Measurements from ENCODE around the gene ECE1. TPM values are rescaled to one million over a fixed set of nuclear protein-coding genes. Genes with fewer than 3 reads are reported as not detected.
A peak's percentile ranks its signal among the peaks of the same experiment; 100 is the strongest.

Gene ECE1
- total RNA-seq, 1 donor from 2014 or later: 15.2 TPM

- H3K9me3 Mint-ChIP-seq: no peaks in the 10 kb centered on the region
- H3K27ac Mint-ChIP-seq: no peak overlapping the region
- DNase-seq (ENCODE audit: low spot score): no peak
- Histone ChIP-seq H3K4me1 (no peaks in the 10 kb centered on the region), H3K9ac (no peak overlapping the region), H2AFZ (replicated peaks) (no peak overlapping the region), H3K79me2 (ENCODE audit: low read depth) (no peaks in the 10 kb centered on the region), H3K27me3 (no peaks in the 10 kb centered on the region), H3F3A (ENCODE audit: low read depth) (no peaks in the 10 kb centered on the region), H3K36me3 (no peaks in the 10 kb centered on the region), H3K4me2 (no peak overlapping the region), H3K27ac (no peak overlapping the region), H4K20me1 (ENCODE audit: low read depth) (peaks cover 7% of the 10 kb centered on the region), H3K9me3 (ENCODE audit: low read depth) (no peaks in the 10 kb centered on the region), H3K4me3 (no peak overlapping the region)
- no peaks in the 10 kb centered on the region for H3K27me3 Mint-ChIP-seq (ENCODE audit: insufficient read depth, low read depth)
- peaks cover 17% of the 10 kb centered on the region for H3K4me1 Mint-ChIP-seq
- no peak for TF ChIP-seq CTCF (IDR thresholded peaks at IDR 0.05)
- peaks cover 8% of the 10 kb centered on the region for H3K36me3 Mint-ChIP-seq
- no peak overlapping the region for H3K4me3 Mint-ChIP-seq
Measured at GRCh38 chr1:21256776-21257175, 33.5 kb downstream of the ECE1 start.

GRCh38 chr1:21255943-21256320 lies 34.3 kb downstream of the ECE1 start:
- Histone ChIP-seq H3F3A (ENCODE audit: low read depth) (no peaks in the 10 kb centered on the region), H3K36me3 (no peaks in the 10 kb centered on the region), H3K4me3 (no peak overlapping the region), H2AFZ (replicated peaks) (no peak overlapping the region), H3K79me2 (ENCODE audit: low read depth) (no peaks in the 10 kb centered on the region), H3K9me3 (ENCODE audit: low read depth) (no peaks in the 10 kb centered on the region), H4K20me1 (ENCODE audit: low read depth) (peaks cover 7% of the 10 kb centered on the region), H3K9ac (no peak overlapping the region), H3K27ac (no peak overlapping the region), H3K4me1 (no peaks in the 10 kb centered on the region), H3K27me3 (no peaks in the 10 kb centered on the region), H3K4me2 (no peak overlapping the region)
- no peak overlapping the region for H3K4me3 Mint-ChIP-seq
- H3K36me3 Mint-ChIP-seq: peaks cover 7% of the 10 kb centered on the region
- no peak overlapping the region for H3K27ac Mint-ChIP-seq
- H3K9me3 Mint-ChIP-seq: no peaks in the 10 kb centered on the region
- DNase-seq (ENCODE audit: low spot score): no peak
- TF ChIP-seq EZH2phosphoT487 (IDR thresholded peaks at IDR 0.05) (no peak), EZH2 (IDR thresholded peaks at IDR 0.05) (no peak), CTCF (IDR thresholded peaks at IDR 0.05) (no peak)
- no peaks in the 10 kb centered on the region for H3K27me3 Mint-ChIP-seq (ENCODE audit: insufficient read depth, low read depth)
- H3K4me1 Mint-ChIP-seq: peaks cover 8% of the 10 kb centered on the region

DNA sequence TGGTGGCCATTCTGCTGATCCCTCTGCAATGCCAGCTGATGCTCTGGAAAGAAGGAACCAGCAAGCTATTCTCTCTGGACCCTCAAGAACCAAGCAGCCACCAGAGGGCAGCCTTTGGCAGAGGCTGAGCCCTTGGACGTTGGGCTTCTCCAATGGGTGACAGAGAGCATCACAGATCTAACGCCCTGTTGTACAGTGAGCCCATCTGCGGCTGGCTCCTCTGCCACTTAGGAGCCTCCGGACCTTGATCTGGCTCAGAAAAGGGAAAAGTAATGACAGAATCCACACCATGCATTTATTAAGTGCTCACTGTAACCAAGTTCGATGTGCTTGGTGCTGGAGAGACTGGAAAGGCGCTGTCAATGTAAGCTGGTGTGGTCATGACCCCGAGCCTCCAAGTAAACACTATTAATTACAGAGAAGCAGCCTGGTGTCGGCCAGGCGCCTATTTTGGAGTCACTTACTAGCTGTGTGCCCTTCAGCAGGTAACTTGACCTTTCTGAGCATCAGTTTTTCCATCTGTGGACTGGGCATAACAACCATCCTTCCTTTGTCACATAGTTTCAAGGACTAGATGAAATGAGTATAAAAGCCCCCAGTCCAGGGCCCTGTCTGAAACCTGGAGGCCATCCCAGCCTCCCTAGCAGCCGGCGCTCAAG lies 34.9 kb downstream of the ECE1 start:
- Mint-ChIP-seq H3K4me3 (no peak overlapping the region), H3K27ac (peak overlapping the region; percentile 90)

More for the DNA sequence above, 34.9 kb downstream of the ECE1 start:
- H3F3A ChIP-seq (ENCODE audit: low read depth): no peaks in the 10 kb centered on the region
- H3K9me3 ChIP-seq (ENCODE audit: low read depth): no peaks in the 10 kb centered on the region
- Mint-ChIP-seq H3K4me1 (peaks cover 5% of the 10 kb centered on the region), H3K36me3 (peaks cover 7% of the 10 kb centered on the region), H3K27me3 (ENCODE audit: insufficient read depth, low read depth) (no peaks in the 10 kb centered on the region), H3K9me3 (no peaks in the 10 kb centered on the region)
- H3K79me2 ChIP-seq (ENCODE audit: low read depth): no peaks in the 10 kb centered on the region
- peak; percentile 92 for TF ChIP-seq CTCF (IDR thresholded peaks at IDR 0.05)
- no peak for TF ChIP-seq EZH2phosphoT487 (IDR thresholded peaks at IDR 0.05)
- no peaks in the 10 kb centered on the region for H3K4me1 ChIP-seq
- no peak overlapping the region for H3K27ac ChIP-seq
- no peak overlapping the region for H3K4me2 ChIP-seq
- H4K20me1 ChIP-seq (ENCODE audit: low read depth): peaks cover 7% of the 10 kb centered on the region
- no peaks in the 10 kb centered on the region for H3K36me3 ChIP-seq
- H3K4me3 ChIP-seq: no peak overlapping the region
- no peak overlapping the region for H2AFZ ChIP-seq (replicated peaks)
- no peaks in the 10 kb centered on the region for H3K27me3 ChIP-seq
- DNase-seq (ENCODE audit: low spot score): peak; percentile 93
- H3K9ac ChIP-seq: no peak overlapping the region
